ENCODE results near the gene ASAP3.
A peak's percentile ranks its signal among the peaks of the same experiment; 100 is the strongest.

The ASAP3 gene

GRCh38 chr1:23402286-23403037, 81.5 kb downstream of the ASAP3 start:
- Histone ChIP-seq H3K79me1 (replicated peaks; ENCODE audit: low read length, poor library complexity, severe bottlenecking) (peaks cover 2% of the 10 kb centered on the region), H4K8ac (ENCODE audit: low read length) (peak overlapping the region; percentile 54), H3K14ac (ENCODE audit: low read length in 2 of 2) (peak overlapping the region in 1 of 2 experiments; percentile 2), H3K4ac (ENCODE audit: low read depth in 1 of 2, low read length in 2 of 2) (peak overlapping the region; percentile 61 to 71), H3K23ac (ENCODE audit: low read length in 2 of 2) (peak overlapping the region in 1 of 2 experiments; percentile 84), H3K9me3 (ENCODE audit: control insufficient read depth, low read length) (no peaks in the 10 kb centered on the region), H3K36me3 (ENCODE audit: control insufficient read depth in 1 of 2, insufficient read depth in 2 of 2, low read depth in 1 of 2, low read length in 2 of 2) (peaks cover 0 to 36% of the 10 kb centered on the region in 2 experiments), H2AK5ac (ENCODE audit: low read length, severe bottlenecking) (peak overlapping the region; percentile 84), H2BK120ac (ENCODE audit: low read depth, low read length) (peak overlapping the region; percentile 12), H2BK15ac (ENCODE audit: low read depth, poor library complexity, severe bottlenecking) (peak overlapping the region; percentile 88), H3K9ac (ENCODE audit: low read length) (peak overlapping the region; percentile 40), H3K4me1 (ENCODE audit: control insufficient read depth, insufficient read depth, low read depth, low read length) (peaks cover 14% of the 10 kb centered on the region), H3K4me2 (ENCODE audit: low read length, poor library complexity, severe bottlenecking) (no peak overlapping the region), H2AFZ (ENCODE audit: low read depth, low read length) (peak overlapping the region; percentile 54), H3K4me3 (ENCODE audit: insufficient read depth in 1 of 2, low read depth in 1 of 2, low read length in 2 of 2) (no peak overlapping the region), H2BK12ac (ENCODE audit: low read length in 2 of 2) (peak overlapping the region; percentile 56 to 89), H4K91ac (ENCODE audit: low read length) (peak overlapping the region; percentile 85), H3K27me3 (ENCODE audit: control insufficient read depth in 1 of 2, insufficient read depth in 1 of 2, low read length in 2 of 2) (no peaks in the 10 kb centered on the region), H2BK5ac (ENCODE audit: low read depth, low read length, poor library complexity, severe bottlenecking) (no peak overlapping the region), H3K27ac (ENCODE audit: low read length, poor library complexity, severe bottlenecking) (peak overlapping the region; percentile 97), H3K18ac (ENCODE audit: low read depth in 1 of 2, low read length in 2 of 2) (peak overlapping the region; percentile 14 to 79)
- WGBS: 24% methylated on average over 8 of the region's 11 CpGs
- peak; percentile 88 for DNase-seq

- Histone ChIP-seq H2AFZ (ENCODE audit: low read depth, low read length) (no peak overlapping the region), H3K4me2 (ENCODE audit: low read length, poor library complexity, severe bottlenecking) (no peak overlapping the region), H3K14ac (ENCODE audit: low read length in 2 of 2) (peak overlapping the region in 1 of 2 experiments; percentile 76), H4K8ac (ENCODE audit: low read length) (peak overlapping the region; percentile 39), H2BK12ac (ENCODE audit: low read length in 2 of 2) (peak overlapping the region; percentile 65 to 98), H3K9ac (ENCODE audit: low read length) (no peak overlapping the region), H2BK5ac (ENCODE audit: low read depth, low read length, poor library complexity, severe bottlenecking) (no peak overlapping the region), H3K23ac (ENCODE audit: low read length in 2 of 2) (no peak overlapping the region), H2AK5ac (ENCODE audit: low read length, severe bottlenecking) (peak overlapping the region; percentile 12), H3K4me1 (ENCODE audit: control insufficient read depth, insufficient read depth, low read depth, low read length) (peaks cover 14% of the 10 kb centered on the region), H3K36me3 (ENCODE audit: control insufficient read depth in 1 of 2, insufficient read depth in 2 of 2, low read depth in 1 of 2, low read length in 2 of 2) (peaks cover 0 to 37% of the 10 kb centered on the region in 2 experiments), H2BK120ac (ENCODE audit: low read depth, low read length) (peak overlapping the region; percentile 69), H3K18ac (ENCODE audit: low read depth in 1 of 2, low read length in 2 of 2) (peak overlapping the region; percentile 14 to 75), H3K9me3 (ENCODE audit: control insufficient read depth, low read length) (no peaks in the 10 kb centered on the region), H3K27me3 (ENCODE audit: control insufficient read depth in 1 of 2, insufficient read depth in 1 of 2, low read length in 2 of 2) (no peaks in the 10 kb centered on the region), H3K79me1 (replicated peaks; ENCODE audit: low read length, poor library complexity, severe bottlenecking) (peaks cover 2% of the 10 kb centered on the region), H3K4me3 (ENCODE audit: insufficient read depth in 1 of 2, low read depth in 1 of 2, low read length in 2 of 2) (no peak overlapping the region), H3K27ac (ENCODE audit: low read length, poor library complexity, severe bottlenecking) (no peak overlapping the region), H3K4ac (ENCODE audit: low read depth in 1 of 2, low read length in 2 of 2) (peak overlapping the region; percentile 58 to 71), H2BK15ac (ENCODE audit: low read depth, poor library complexity, severe bottlenecking) (peak overlapping the region; percentile 60), H4K91ac (ENCODE audit: low read length) (peak overlapping the region; percentile 14)
- DNase-seq: no peak
- 97% methylated on average over 6 of the region's 6 CpGs for WGBS
These were observed 82.7 kb downstream of the ASAP3 start for GRCh38 chr1:23401313-23401712.

- peak overlapping the region; percentile 3 to 91 for H3K18ac ChIP-seq (ENCODE audit: low read depth in 1 of 2, low read length in 2 of 2)
- 95% methylated on average over 4 of the region's 5 CpGs for WGBS
- H2AK5ac ChIP-seq (ENCODE audit: low read length, severe bottlenecking): peak overlapping the region; percentile 49
- peak overlapping the region; percentile 64 for H4K91ac ChIP-seq (ENCODE audit: low read length)
- H3K27me3 ChIP-seq (ENCODE audit: control insufficient read depth in 1 of 2, insufficient read depth in 1 of 2, low read length in 2 of 2): no peaks in the 10 kb centered on the region
- peaks cover 2% of the 10 kb centered on the region for H3K79me1 ChIP-seq (replicated peaks; ENCODE audit: low read length, poor library complexity, severe bottlenecking)
- peak overlapping the region; percentile 35 for H2BK120ac ChIP-seq (ENCODE audit: low read depth, low read length)
- H2BK15ac ChIP-seq (ENCODE audit: low read depth, poor library complexity, severe bottlenecking): peak overlapping the region; percentile 73
- no peak overlapping the region for H3K4me3 ChIP-seq (ENCODE audit: insufficient read depth in 1 of 2, low read depth in 1 of 2, low read length in 2 of 2)
- no peak overlapping the region for H3K23ac ChIP-seq (ENCODE audit: low read length in 2 of 2)
- DNase-seq: no peak
- H4K8ac ChIP-seq (ENCODE audit: low read length): no peak overlapping the region
- H3K9ac ChIP-seq (ENCODE audit: low read length): peak overlapping the region; percentile 67
- H3K4me2 ChIP-seq (ENCODE audit: low read length, poor library complexity, severe bottlenecking): no peak overlapping the region
- H3K4me1 ChIP-seq (ENCODE audit: control insufficient read depth, insufficient read depth, low read depth, low read length): peaks cover 15% of the 10 kb centered on the region
- H2BK12ac ChIP-seq (ENCODE audit: low read length in 2 of 2): peak overlapping the region; percentile 44 to 93
- peaks cover 0 to 35% of the 10 kb centered on the region in 2 experiments for H3K36me3 ChIP-seq (ENCODE audit: control insufficient read depth in 1 of 2, insufficient read depth in 2 of 2, low read depth in 1 of 2, low read length in 2 of 2)
- no peaks in the 10 kb centered on the region for H3K9me3 ChIP-seq (ENCODE audit: control insufficient read depth, low read length)
- H2BK5ac ChIP-seq (ENCODE audit: low read depth, low read length, poor library complexity, severe bottlenecking): no peak overlapping the region
- peak overlapping the region in 1 of 2 experiments; percentile 59 for H3K14ac ChIP-seq (ENCODE audit: low read length in 2 of 2)
- H3K27ac ChIP-seq (ENCODE audit: low read length, poor library complexity, severe bottlenecking): no peak overlapping the region
- H2AFZ ChIP-seq (ENCODE audit: low read depth, low read length): no peak overlapping the region
- peak overlapping the region; percentile 46 to 47 for H3K4ac ChIP-seq (ENCODE audit: low read depth in 1 of 2, low read length in 2 of 2)
These were observed 83.5 kb downstream of the ASAP3 start for GRCh38 chr1:23400324-23401114.

- H3K27ac ChIP-seq (ENCODE audit: low read length, poor library complexity, severe bottlenecking): no peak overlapping the region
- no peak overlapping the region for H2BK120ac ChIP-seq (ENCODE audit: low read depth, low read length)
- peaks cover 0 to 31% of the 10 kb centered on the region in 2 experiments for H3K36me3 ChIP-seq (ENCODE audit: control insufficient read depth in 1 of 2, insufficient read depth in 2 of 2, low read depth in 1 of 2, low read length in 2 of 2)
- no peak overlapping the region for H4K91ac ChIP-seq (ENCODE audit: low read length)
- no peaks in the 10 kb centered on the region for H3K9me3 ChIP-seq (ENCODE audit: control insufficient read depth, low read length)
- no CpG with 5 or more reads among the region's 1 CpG for WGBS
- H3K18ac ChIP-seq (ENCODE audit: low read depth in 1 of 2, low read length in 2 of 2): no peak overlapping the region
- no peaks in the 10 kb centered on the region for H3K79me1 ChIP-seq (replicated peaks; ENCODE audit: low read length, poor library complexity, severe bottlenecking)
- H3K9ac ChIP-seq (ENCODE audit: low read length): no peak overlapping the region
- peaks cover 18% of the 10 kb centered on the region for H3K4me1 ChIP-seq (ENCODE audit: control insufficient read depth, insufficient read depth, low read depth, low read length)
- H3K4me2 ChIP-seq (ENCODE audit: low read length, poor library complexity, severe bottlenecking): no peak overlapping the region
- H2BK12ac ChIP-seq (ENCODE audit: low read length in 2 of 2): no peak overlapping the region
- no peak overlapping the region for H2AFZ ChIP-seq (ENCODE audit: low read depth, low read length)
- no peaks in the 10 kb centered on the region for H3K27me3 ChIP-seq (ENCODE audit: control insufficient read depth in 1 of 2, insufficient read depth in 1 of 2, low read length in 2 of 2)
- H3K23ac ChIP-seq (ENCODE audit: low read length in 2 of 2): no peak overlapping the region
- no peak overlapping the region for H3K4ac ChIP-seq (ENCODE audit: low read depth in 1 of 2, low read length in 2 of 2)
- no peak overlapping the region for H4K8ac ChIP-seq (ENCODE audit: low read length)
- no peak for DNase-seq
- H2BK5ac ChIP-seq (ENCODE audit: low read depth, low read length, poor library complexity, severe bottlenecking): no peak overlapping the region
- no peak overlapping the region for H3K14ac ChIP-seq (ENCODE audit: low read length in 2 of 2)
- H2BK15ac ChIP-seq (ENCODE audit: low read depth, poor library complexity, severe bottlenecking): no peak overlapping the region
- no peak overlapping the region for H2AK5ac ChIP-seq (ENCODE audit: low read length, severe bottlenecking)
- H3K4me3 ChIP-seq (ENCODE audit: insufficient read depth in 1 of 2, low read depth in 1 of 2, low read length in 2 of 2): no peak overlapping the region
These were observed 84.8 kb downstream of the ASAP3 start for GRCh38 chr1:23399229-23399628.

Measured in mesenchymal stem cell (in vitro differentiated cells and primary cell).